ENCODE data around the gene ZNF569. TPM values are rescaled to one million over a fixed set of nuclear protein-coding genes. Genes with fewer than 3 reads are reported as not detected.
"Not testable (repeated sequence)": the region's sequence is repeated elsewhere in the genome, so short reads cannot be mapped to it uniquely, and the experiment has no call there.

The ZNF569 gene
- total RNA-seq, 1 donor from 2014 or later, result 5.0 TPM

GRCh38 chr19:37389234-37389633 is 78.0 kb downstream of the ZNF569 start:
- DNase-seq (ENCODE audit: low read depth), result no peak
- TF ChIP-seq, protein P1, sequence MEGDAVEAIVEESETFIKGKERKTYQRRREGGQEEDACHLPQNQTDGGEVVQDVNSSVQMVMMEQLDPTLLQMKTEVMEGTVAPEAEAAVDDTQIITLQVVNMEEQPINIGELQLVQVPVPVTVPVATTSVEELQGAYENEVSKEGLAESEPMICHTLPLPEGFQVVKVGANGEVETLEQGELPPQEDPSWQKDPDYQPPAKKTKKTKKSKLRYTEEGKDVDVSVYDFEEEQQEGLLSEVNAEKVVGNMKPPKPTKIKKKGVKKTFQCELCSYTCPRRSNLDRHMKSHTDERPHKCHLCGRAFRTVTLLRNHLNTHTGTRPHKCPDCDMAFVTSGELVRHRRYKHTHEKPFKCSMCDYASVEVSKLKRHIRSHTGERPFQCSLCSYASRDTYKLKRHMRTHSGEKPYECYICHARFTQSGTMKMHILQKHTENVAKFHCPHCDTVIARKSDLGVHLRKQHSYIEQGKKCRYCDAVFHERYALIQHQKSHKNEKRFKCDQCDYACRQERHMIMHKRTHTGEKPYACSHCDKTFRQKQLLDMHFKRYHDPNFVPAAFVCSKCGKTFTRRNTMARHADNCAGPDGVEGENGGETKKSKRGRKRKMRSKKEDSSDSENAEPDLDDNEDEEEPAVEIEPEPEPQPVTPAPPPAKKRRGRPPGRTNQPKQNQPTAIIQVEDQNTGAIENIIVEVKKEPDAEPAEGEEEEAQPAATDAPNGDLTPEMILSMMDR (IDR thresholded peaks at IDR 0.05; ENCODE audit: insufficient read depth, low read length, poor library complexity, severe bottlenecking), result no peak
- H3K27me3 ChIP-seq (ENCODE audit: control insufficient read depth, insufficient read depth, low read length), result no peaks in the 10 kb centered on the region
- no peak overlapping the region for H3K4me3 ChIP-seq (ENCODE audit: low read depth, low read length)
- no peaks in the 10 kb centered on the region for H3K36me3 ChIP-seq (ENCODE audit: control insufficient read depth, insufficient read depth, low read length)

DNA sequence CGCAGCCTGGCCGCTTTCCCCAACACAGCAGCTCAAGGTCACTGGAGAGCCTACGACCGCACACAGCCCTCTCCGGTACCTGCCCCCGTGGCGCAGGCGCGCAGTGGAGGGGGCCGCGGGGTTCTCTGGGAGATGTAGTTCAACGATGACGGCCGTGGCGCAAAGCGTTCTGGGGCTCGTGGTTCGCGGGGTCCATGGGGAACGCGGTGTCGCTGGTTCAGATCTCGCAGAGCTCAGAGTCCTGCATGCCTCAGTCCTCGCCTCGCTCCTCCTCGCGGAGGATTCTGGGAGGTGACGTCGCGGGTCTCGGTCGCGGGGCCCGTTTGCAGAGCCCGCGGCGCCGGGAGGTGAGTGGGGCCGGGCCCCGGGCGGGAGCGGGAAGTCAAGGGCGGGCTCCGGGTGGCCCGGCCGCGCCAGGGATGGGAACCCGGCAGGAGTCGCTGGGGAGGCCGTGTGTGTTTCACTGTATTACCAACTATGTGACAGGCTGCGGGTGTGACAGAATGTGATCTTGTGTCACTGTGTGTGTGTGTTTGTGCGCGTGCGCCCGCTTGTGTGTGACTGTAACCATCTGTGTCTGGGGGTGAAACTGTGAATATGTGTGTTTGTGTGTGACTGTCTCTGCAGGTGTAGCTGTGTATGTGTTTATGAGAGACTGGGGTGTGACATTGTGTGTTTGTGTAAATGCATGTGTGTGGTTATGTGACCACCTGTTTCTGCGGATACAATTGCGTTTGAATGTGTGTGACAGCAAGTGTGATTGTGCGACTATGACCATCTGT is 96.2 kb downstream of the ZNF569 start, which contains the start of gene ZNF527:
Gene ZNF527, plus strand, starts transcription at position 220 of the 782 bp plus-strand sequence. CDS start 3,100 bp downstream, outside the sequence.
- Histone ChIP-seq H3K27me3 (ENCODE audit: control insufficient read depth, insufficient read depth, low read length) (no peaks in the 10 kb centered on the region), H3K36me3 (ENCODE audit: control insufficient read depth, insufficient read depth, low read length) (no peaks in the 10 kb centered on the region), H3K4me3 (ENCODE audit: low read depth, low read length) (peak within 1 kb of the TSS; percentile 84)
- DNase-seq (ENCODE audit: low read depth), result peak; percentile 85
- TF ChIP-seq, protein P1 (IDR thresholded peaks at IDR 0.05; ENCODE audit: insufficient read depth, low read length, poor library complexity, severe bottlenecking), result no peak

GRCh38 chr19:37370386-37370879 is 96.8 kb downstream of the ZNF569 start:
- peak overlapping the region; percentile 84 for H3K4me3 ChIP-seq (ENCODE audit: low read depth, low read length)

GRCh38 chr19:37362733-37363132 is 104.5 kb downstream of the ZNF569 start:
- no peak for DNase-seq (ENCODE audit: low read depth)
- Histone ChIP-seq H3K27me3 (ENCODE audit: control insufficient read depth, insufficient read depth, low read length) (no peaks in the 10 kb centered on the region), H3K4me3 (ENCODE audit: low read depth, low read length) (no peak overlapping the region), H3K36me3 (ENCODE audit: control insufficient read depth, insufficient read depth, low read length) (no peaks in the 10 kb centered on the region)
- TF ChIP-seq, protein P1 (IDR thresholded peaks at IDR 0.05; ENCODE audit: insufficient read depth, low read length, poor library complexity, severe bottlenecking), result no peak

More at GRCh38 chr19:37370386-37370879, 96.8 kb downstream of the ZNF569 start:
- not testable (repeated sequence) for H3K36me3 ChIP-seq (ENCODE audit: control insufficient read depth, insufficient read depth, low read length); H3K27me3 ChIP-seq (ENCODE audit: control insufficient read depth, insufficient read depth, low read length); DNase-seq (ENCODE audit: low read depth)

DNA sequence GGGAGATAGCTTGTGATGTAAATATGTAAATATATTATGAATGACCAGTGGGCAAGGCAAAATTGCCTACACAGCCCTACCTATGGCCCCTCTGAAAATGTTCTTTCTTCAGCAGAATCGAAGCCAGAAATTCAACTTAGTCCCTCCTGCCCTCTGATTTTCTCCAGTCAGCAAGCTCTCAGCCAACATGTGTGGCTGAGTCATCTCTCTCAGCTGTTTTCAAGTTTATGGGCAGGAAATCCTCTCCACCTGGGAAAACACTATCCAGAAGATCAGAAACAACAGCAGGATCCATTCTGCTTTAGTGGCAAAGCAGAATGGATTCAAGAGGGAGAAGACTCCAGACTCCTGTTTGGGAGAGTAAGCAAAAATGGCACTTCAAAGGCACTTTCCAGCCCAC is 105.2 kb downstream of the ZNF569 start:
- no peaks in the 10 kb centered on the region for H3K27me3 ChIP-seq (ENCODE audit: control insufficient read depth, insufficient read depth, low read length)
- no peak for DNase-seq (ENCODE audit: low read depth)
- TF ChIP-seq, protein P1 (IDR thresholded peaks at IDR 0.05; ENCODE audit: insufficient read depth, low read length, poor library complexity, severe bottlenecking), result no peak
- no peaks in the 10 kb centered on the region for H3K36me3 ChIP-seq (ENCODE audit: control insufficient read depth, insufficient read depth, low read length)
- H3K4me3 ChIP-seq (ENCODE audit: low read depth, low read length), result no peak overlapping the region

Other genes starting within 250 kb of the ZNF569 start
- gene ZNF383, start 249.2 kb downstream of the ZNF569 start, total RNA-seq, result 4.9 and 9.1 TPM in 2 replicates
- gene ZNF527, start 96.3 kb downstream of the ZNF569 start, total RNA-seq, result 2.8 and 3.4 TPM in 2 replicates
- 5.8 and 7.8 TPM in 2 replicates for gene ZNF570, start 1.9 kb upstream of the ZNF569 start, total RNA-seq
- gene ZNF793, start 39.5 kb upstream of the ZNF569 start, total RNA-seq, result 3.4 and 7.7 TPM in 2 replicates
- gene ZNF571, start 127.3 kb upstream of the ZNF569 start, total RNA-seq, result 2.7 and 3.3 TPM in 2 replicates
- gene ZNF540, start 127.4 kb upstream of the ZNF569 start, total RNA-seq, result 0.58 and 1.7 TPM in 2 replicates
- gene ZFP30, start 188.0 kb upstream of the ZNF569 start, total RNA-seq, result 7.3 and 11.6 TPM in 2 replicates